Natural killer cell (primary cell): ENCODE data around the gene OVCH1. TPM values are rescaled to one million over a fixed set of nuclear protein-coding genes. Genes with fewer than 3 reads are reported as not detected.
A peak's percentile ranks its signal among the peaks of the same experiment; 100 is the strongest.
"Not testable (repeated sequence)": the region's sequence is repeated elsewhere in the genome, so short reads cannot be mapped to it uniquely, and the experiment has no call there.

ENCODE experiments used
- ATAC-seq, 3 donors: fragments of 150-1000 bp in 2 of 3; fragments of 200-7000 bp in 1 of 3; cut with Tn5 transposase; 1 replicate in 1 of 3; 2 replicates in 2 of 3; pipeline ENCODE4 v1.10.0; 2021; ENCODE audit warnings: mild to moderate bottlenecking in 2 of 3, moderate library complexity in 2 of 3
- DNase-seq, 2 donors: peaks; one replicate each; pipeline versions ENCODE4 v3.0.0 to v3.0.0-alpha.2; 2013 to 2021; ENCODE audit warnings: mixed read lengths in 1 of 2
- H3K27ac ChIP-seq: one replicate; pipeline ENCODE4 v1.5.1; 2013; ENCODE audit warnings: mild to moderate bottlenecking, low read length
- H3K27me3 ChIP-seq: one replicate; pipeline ENCODE4 v1.6.1; 2013; ENCODE audit warnings: low read length; ENCODE audit not compliant: control insufficient read depth, insufficient read depth
- H3K36me3 ChIP-seq: one replicate; pipeline ENCODE4 v1.6.1; 2013; ENCODE audit warnings: low read length; ENCODE audit not compliant: control insufficient read depth, insufficient read depth
- H3K4me1 ChIP-seq: one replicate; pipeline ENCODE4 v1.6.1; 2013; ENCODE audit warnings: low read length; ENCODE audit not compliant: control insufficient read depth, insufficient read depth
- H3K4me3 ChIP-seq: one replicate; pipeline ENCODE4 v1.5.1; 2013; ENCODE audit warnings: low read length
- H3K9me3 ChIP-seq: one replicate; pipeline ENCODE4 v1.6.1; 2013; ENCODE audit warnings: low read length; ENCODE audit not compliant: control insufficient read depth, insufficient read depth
- H3K27ac Mint-ChIP-seq, 2 donors: one replicate each; pipeline ENCODE4 v1.8.0; 2022; ENCODE audit warnings: mild to moderate bottlenecking in 2 of 2, mixed read lengths in 2 of 2, moderate library complexity in 1 of 2
- H3K27me3 Mint-ChIP-seq, 2 donors: one replicate each; pipeline ENCODE4 v1.8.0; 2022; ENCODE audit warnings: low read depth in 2 of 2, mixed read lengths in 2 of 2
- H3K36me3 Mint-ChIP-seq: one replicate; pipeline ENCODE4 v1.8.0; 2022; ENCODE audit warnings: mixed read lengths
- H3K4me1 Mint-ChIP-seq, 2 donors: one replicate each; pipeline ENCODE4 v1.8.0; 2022; ENCODE audit warnings: mixed read lengths in 2 of 2
- H3K4me3 Mint-ChIP-seq: one replicate; pipeline ENCODE4 v1.8.0; 2022; ENCODE audit warnings: mild to moderate bottlenecking, moderate library complexity, mixed read lengths
- H3K9me3 Mint-ChIP-seq, 2 donors: one replicate each; pipeline ENCODE4 v1.8.0; 2022; ENCODE audit warnings: mixed read lengths in 2 of 2
- CTCF ChIP-seq: fragments of 200-600 bp; IDR thresholded peaks from one replicate; pipeline ENCODE4 v1.8.0; 2022; ENCODE audit warnings: antibody characterized with exemption
- WGBS: methylation state at CpG from one replicate; pipeline ENCODE4 v1.1.7; 2013; ENCODE audit warnings: missing lambda C conversion rate; ENCODE audit not compliant: insufficient coverage; 5-methylcytosine and 5-hydroxymethylcytosine counted together
- intact Hi-C: fragments of 100-400 bp; cut with micrococcal nuclease; formaldehyde crosslinking; loops from one replicate; pipeline ENCODE4 v1.14.2; 2022
- total RNA-seq, 4 donors: library from RNA; stranded (reverse); fragments of 120-200 nt in 1 of 4; gene quantifications; one replicate each; pipeline versions ENCODE4 v1.2.3 to v1.2.4, GENCODE V29; 2013 to 2022

OVCH1 gene
- total RNA-seq, 3 donors from 2014 or later (not counting 1 experiment from before 2014, with no cell fraction given), result not detected

GRCh38 chr12:29389295-29389919, 108.1 kb downstream of the OVCH1 start:
- no peaks in the 10 kb centered on the region for H3K4me1 Mint-ChIP-seq
- Histone ChIP-seq H3K27ac (peak overlapping the region; percentile 35), H3K36me3 (no peaks in the 10 kb centered on the region), H3K4me3 (no peak overlapping the region), H3K9me3 (no peaks in the 10 kb centered on the region), H3K27me3 (no peaks in the 10 kb centered on the region), H3K4me1 (no peaks in the 10 kb centered on the region)
- no peak overlapping the region for H3K27ac Mint-ChIP-seq
- ATAC-seq (no peak), DNase-seq (peak in 1 of 2 donors; percentile 6)
- H3K36me3 Mint-ChIP-seq, result no peaks in the 10 kb centered on the region
- WGBS, result 95% methylated on average over 65 of the region's 65 CpGs
- intact Hi-C loops, result no loop called here
- TF ChIP-seq CTCF, result no peak
- H3K27me3 Mint-ChIP-seq, result peaks cover 2 to 10% of the 10 kb centered on the region in 2 donors
- no peaks in the 10 kb centered on the region for H3K9me3 Mint-ChIP-seq
- H3K4me3 Mint-ChIP-seq, result no peak overlapping the region

- H3K4me3 Mint-ChIP-seq, H3K27ac ChIP-seq, H3K27me3 ChIP-seq, H3K36me3 Mint-ChIP-seq, H3K9me3 ChIP-seq, H3K27ac Mint-ChIP-seq, H3K36me3 ChIP-seq, H3K4me1 ChIP-seq, H3K9me3 Mint-ChIP-seq, H3K4me3 ChIP-seq, ATAC-seq, H3K4me1 Mint-ChIP-seq, DNase-seq, intact Hi-C loops: not testable (repeated sequence)
- 95% methylated on average over 35 of the region's 36 CpGs for WGBS
- peaks cover 3 to 26% of the 10 kb centered on the region in 2 donors for H3K27me3 Mint-ChIP-seq
Measured at GRCh38 chr12:29386084-29386680, 111.3 kb downstream of the OVCH1 start.

GRCh38 chr12:29385194-29385593, 112.3 kb downstream of the OVCH1 start:
- ATAC-seq, H3K9me3 Mint-ChIP-seq, H3K27ac ChIP-seq, H3K36me3 ChIP-seq, H3K4me3 Mint-ChIP-seq, H3K9me3 ChIP-seq, H3K27me3 ChIP-seq, H3K4me3 ChIP-seq, DNase-seq, H3K27ac Mint-ChIP-seq, H3K36me3 Mint-ChIP-seq, H3K4me1 ChIP-seq, intact Hi-C loops: not testable (repeated sequence)
- H3K27me3 Mint-ChIP-seq, result peaks cover 3 to 20% of the 10 kb centered on the region in 2 donors
- 94% methylated on average over 14 of the region's 17 CpGs for WGBS
- H3K4me1 Mint-ChIP-seq, result peaks cover 13 to 15% of the 10 kb centered on the region in 2 donors

GRCh38 chr12:29382251-29382650, 115.2 kb downstream of the OVCH1 start:
- Mint-ChIP-seq H3K9me3 (no peaks in the 10 kb centered on the region), H3K36me3 (no peaks in the 10 kb centered on the region), H3K27me3 (peaks cover 3 to 20% of the 10 kb centered on the region in 2 donors), H3K4me3 (peak overlapping the region; percentile 68), H3K27ac (peak overlapping the region in 1 of 2 donors; percentile 97), H3K4me1 (peaks cover 30 to 31% of the 10 kb centered on the region in 2 donors)
- H3K27ac ChIP-seq, result no peak overlapping the region
- 100% methylated on average over 1 of the region's 2 CpGs for WGBS
- DNase-seq (no peak), ATAC-seq (no peak)
- no peak overlapping the region for H3K4me3 ChIP-seq
- H3K36me3 ChIP-seq, result no peaks in the 10 kb centered on the region
- TF ChIP-seq CTCF, result no peak
- H3K9me3 ChIP-seq, result no peaks in the 10 kb centered on the region
- intact Hi-C loops, result no loop called here
- peaks cover 3% of the 10 kb centered on the region for H3K4me1 ChIP-seq
- no peaks in the 10 kb centered on the region for H3K27me3 ChIP-seq
